ENCODE measurements around the gene HOMER3.

HOMER3 gene

GRCh38 chr19:18900700-18901481 lies 40.1 kb downstream of the HOMER3 start:
- no peak for DNase-seq

- no peak for DNase-seq
Measured at GRCh38 chr19:18899624-18900560, 41.1 kb downstream of the HOMER3 start.

- DNase-seq, result no peak
Measured at GRCh38 chr19:18898607-18899408, 42.2 kb downstream of the HOMER3 start.

- no peak for DNase-seq
Measured at GRCh38 chr19:18898081-18898606, 42.9 kb downstream of the HOMER3 start.

GRCh38 chr19:18897094-18898029 lies 43.7 kb downstream of the HOMER3 start:
- DNase-seq, result no peak

- DNase-seq, result no peak
Measured at GRCh38 chr19:18896421-18896841, 44.6 kb downstream of the HOMER3 start.

- DNase-seq, result no peak
Measured at GRCh38 chr19:18895824-18896341, 45.1 kb downstream of the HOMER3 start, which contains the start of gene CERS1. CERS1 (minus strand) TSS chr19:18896158; CDS start chr19:18896072, 86 bp downstream.

GRCh38 chr19:18895038-18895823 lies 45.8 kb downstream of the HOMER3 start:
- DNase-seq, result no peak

GRCh38 chr19:18894254-18895037 lies 46.6 kb downstream of the HOMER3 start:
- no peak for DNase-seq

- no peak for DNase-seq
Measured at GRCh38 chr19:18893587-18894253, 47.3 kb downstream of the HOMER3 start.

GRCh38 chr19:18889949-18890745 lies 50.9 kb downstream of the HOMER3 start:
- DNase-seq, result no peak

- DNase-seq, result no peak
Measured at GRCh38 chr19:18886972-18887371, 54.0 kb downstream of the HOMER3 start.

GRCh38 chr19:18883526-18884304 lies 57.3 kb downstream of the HOMER3 start:
- DNase-seq, result no peak

GRCh38 chr19:18881491-18881890 lies 59.5 kb downstream of the HOMER3 start:
- no peak for DNase-seq

- no peak for DNase-seq
Measured at GRCh38 chr19:18879579-18880373, 61.2 kb downstream of the HOMER3 start.
